HG03457 (cell line): Measurements from ENCODE around the gene SH3GL2.

ENCODE experiments used
- ATAC-seq: cut with Tn5 transposase; IDR thresholded peaks from one replicate; pipeline ENCODE4 v1.9.1; 2021; ENCODE audit warnings: moderate number of reproducible peaks; ENCODE audit not compliant: unreplicated experiment

The SH3GL2 gene

DNA sequence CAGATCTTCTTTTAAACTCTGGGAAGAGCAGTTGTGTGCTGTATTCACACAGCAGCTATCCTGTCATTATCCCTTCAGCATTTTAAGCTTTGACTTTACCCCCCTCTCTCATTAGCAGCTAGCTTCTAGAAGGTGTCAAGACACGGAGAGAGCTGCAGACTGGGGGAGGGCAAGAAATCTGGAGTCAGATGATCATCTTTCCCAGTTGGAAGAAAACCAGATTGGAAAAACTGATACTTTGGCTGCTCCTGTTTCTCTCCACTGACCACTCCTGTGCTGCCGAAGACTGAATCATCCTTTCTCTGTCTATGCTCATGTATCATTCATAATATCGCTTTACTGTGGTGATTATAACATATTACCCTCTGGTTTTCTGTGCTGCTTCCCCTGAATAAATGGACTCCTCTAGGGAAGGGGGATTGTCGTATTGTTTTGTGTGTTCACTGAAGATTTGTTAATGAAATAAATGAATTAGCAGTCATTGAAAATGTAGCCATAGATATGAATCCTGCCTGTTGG, 75.1 kb downstream of the SH3GL2 start:
- ATAC-seq: no peak

DNA sequence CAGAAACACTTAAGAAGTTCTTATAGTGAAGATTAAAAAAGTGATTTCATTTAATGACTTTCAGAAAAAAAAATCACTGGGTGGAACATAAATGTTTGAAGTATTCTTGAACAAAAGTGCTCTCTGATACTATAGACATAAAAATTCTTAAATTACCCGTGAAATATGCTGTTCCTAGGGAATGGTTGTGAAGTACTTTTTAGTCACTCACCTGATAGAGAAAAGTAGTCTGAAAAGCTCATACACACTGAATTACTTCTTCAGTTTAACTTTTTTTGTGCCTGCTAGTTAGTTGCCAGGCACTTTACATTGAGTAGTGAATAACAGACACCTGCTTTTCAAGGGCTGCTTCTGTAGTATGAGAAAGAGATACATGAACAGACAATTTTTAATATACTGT, 78.0 kb downstream of the SH3GL2 start:
- no peak for ATAC-seq

DNA sequence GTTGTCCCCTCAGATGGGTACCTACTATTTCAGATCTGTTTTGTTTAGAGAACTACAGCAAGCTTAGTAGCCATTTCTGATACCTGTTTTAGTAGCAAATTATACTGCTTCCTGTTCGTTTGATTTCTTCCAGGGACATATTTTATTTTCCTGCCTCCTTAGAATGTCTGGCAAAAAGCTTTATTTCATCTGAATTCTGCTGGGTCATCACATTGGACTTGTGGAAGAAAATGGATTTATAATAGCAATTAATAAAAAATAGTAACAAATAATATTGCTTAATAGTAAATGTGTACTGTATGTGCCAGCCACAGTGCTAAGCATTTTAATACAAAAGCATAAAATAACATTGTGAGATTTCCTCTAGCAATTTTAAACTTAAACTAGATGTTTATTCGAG, 79.4 kb downstream of the SH3GL2 start:
- ATAC-seq: no peak

DNA sequence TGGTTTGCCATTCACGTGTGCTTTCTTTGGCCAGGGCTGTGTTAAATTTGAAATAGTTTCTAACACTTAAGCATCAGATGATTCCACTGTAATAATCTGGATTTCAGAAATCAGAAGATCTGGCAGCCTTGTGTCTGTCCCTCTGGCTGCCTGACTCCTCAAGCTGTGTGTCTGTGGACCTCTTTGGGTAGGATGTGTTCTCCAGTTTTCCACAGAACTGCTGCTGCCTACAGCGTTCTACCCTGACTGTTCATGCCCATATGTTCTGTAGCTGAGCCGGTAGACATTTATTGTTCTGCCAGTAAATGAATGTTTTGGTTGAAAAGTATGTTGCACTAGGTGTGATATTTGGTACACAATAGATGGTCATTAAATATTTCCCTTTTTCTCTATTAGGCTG, 81.3 kb downstream of the SH3GL2 start:
- ATAC-seq: no peak

DNA sequence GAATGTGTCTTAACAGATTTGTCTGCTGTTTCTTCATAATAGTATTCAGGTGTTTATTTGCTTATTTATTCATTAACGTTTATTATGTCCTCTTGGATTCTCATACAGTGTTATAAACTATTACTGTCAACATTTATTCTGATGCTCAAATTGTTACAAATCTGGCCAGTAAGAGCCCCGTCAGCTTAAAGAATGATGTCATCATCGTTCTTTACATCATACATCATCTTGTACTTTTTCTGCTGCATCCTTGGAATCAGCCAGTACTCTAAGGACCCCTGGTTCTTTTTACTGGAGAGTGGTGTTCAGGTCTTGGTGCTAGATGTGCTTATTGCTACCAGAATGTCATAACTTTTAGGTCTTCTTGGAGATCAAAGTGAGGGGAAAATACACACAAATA, 86.6 kb downstream of the SH3GL2 start:
- no peak for ATAC-seq

DNA sequence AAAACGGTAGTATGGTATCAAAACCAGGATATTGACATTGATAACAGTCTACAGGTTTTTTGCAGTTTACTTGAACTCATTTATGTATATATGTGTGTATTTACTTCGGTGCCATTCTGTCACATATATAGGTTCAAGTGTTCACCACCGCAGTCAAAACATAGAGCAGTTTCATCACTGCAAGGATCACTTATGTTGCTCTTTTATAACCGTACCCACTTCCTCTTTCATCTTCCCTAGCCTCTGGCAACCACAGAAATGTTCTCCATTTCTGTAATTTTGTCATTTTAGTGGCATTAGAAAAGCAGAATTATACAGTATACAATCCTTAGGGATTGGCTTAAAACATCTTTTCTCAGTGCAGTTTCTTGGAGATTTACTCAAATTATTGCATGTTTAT, 90.3 kb downstream of the SH3GL2 start:
- ATAC-seq: no peak

DNA sequence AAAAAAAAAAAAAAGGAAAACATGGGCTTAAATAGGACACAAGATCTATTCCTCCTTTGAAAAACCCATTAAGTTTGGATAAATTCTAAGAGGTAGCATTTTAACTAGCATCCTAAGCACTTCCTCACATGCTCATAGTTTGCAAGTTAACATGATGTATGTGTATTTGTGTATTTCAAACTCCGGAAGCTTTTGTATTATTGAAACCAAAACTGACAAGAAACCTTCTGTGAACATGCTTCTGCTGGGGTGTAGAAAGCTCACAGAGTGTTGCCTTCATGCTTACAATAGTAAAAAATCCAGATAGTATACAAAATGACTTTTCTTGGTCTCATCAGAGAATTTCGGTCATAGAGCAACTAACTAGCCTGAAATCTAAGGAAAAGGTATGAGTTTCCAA, 103.8 kb downstream of the SH3GL2 start:
- no peak for ATAC-seq

DNA sequence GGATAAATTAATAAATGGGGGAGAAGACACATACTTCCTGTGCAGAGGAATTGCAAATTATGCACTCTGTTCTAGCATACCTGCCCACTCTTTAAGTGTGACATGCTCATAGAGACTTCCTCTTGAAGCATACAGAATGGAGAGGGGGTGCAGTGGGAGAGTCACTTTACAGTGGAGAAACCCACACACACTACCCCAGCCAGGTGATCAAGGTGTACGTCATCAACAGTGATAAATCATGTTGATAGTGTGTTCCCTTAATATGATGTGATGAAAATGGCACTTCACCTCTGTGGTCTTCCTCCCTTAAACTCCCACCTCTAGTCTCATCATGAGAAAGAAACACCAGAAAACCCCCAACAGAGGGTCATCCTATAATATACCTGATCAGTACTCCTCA, 110.0 kb downstream of the SH3GL2 start:
- ATAC-seq: no peak

DNA sequence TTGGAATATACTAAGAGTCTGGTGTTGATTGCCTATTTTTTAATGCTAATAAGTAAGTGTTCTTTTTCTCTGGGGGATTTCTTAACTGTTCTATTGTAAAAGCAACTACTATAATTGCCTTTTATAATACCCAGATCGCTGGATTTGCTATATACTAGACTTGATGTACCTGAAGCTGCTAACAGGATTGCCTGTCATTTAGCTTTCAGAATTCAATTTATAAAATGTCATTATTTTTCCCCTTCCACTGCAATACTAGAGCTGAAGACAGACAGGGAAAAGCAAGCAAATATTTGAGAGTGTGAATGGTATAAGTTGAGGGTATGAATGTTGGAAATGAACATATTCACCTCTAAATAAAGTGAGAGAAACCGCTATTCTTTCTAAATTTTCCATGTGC, 115.5 kb downstream of the SH3GL2 start:
- ATAC-seq: no peak

DNA sequence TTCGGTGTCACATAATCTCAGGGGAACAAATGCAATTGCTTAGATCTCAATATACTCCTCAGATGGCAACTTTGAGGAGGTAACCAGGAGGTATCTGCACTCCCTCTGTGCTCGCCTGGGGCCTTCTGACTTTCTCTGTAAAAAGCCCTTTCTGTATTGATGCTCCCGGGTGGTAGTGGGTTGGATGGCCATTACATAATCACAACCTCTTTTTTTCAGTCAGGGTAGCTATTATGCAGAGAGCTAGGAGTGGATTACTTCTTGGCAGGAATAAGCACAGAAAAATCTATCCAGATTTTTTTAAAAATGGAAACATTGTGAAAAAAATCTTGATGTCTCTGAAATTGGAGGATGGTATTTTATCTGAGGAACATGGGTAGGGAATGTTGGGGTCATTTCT, 116.6 kb downstream of the SH3GL2 start:
- ATAC-seq: no peak

DNA sequence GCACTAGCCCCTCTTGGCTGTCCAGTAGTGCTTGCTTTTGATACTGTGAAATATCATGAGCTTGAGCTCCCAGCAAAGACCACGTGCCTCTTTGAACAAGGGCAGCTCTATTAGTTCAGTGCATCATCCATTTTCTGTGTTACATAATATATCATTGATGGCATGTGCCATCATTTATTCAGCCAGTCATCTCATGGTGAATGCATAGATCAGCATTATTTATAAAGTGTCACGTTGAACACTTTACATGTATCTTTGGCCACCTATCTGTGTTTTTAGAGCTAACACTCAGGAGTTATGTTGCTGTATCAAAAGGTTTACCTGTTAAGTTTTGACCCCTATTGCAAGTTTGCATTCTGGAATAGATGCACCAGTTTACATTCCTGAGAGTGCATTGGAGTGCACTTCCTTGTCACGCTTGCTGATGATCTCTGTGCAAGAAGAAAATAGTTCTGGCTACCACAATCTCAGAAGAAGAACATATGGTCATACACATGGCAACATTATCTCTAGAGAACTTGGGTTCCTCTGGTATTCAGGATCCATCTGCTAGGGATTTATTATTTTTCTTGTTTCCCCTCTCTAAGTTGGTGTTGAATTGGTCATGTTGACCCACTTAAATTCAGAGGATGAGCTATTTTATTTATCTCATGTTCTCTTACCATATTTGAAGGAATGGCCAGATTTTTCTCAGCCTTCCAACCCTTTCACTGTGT, 120.9 kb downstream of the SH3GL2 start:
- ATAC-seq: no peak

DNA sequence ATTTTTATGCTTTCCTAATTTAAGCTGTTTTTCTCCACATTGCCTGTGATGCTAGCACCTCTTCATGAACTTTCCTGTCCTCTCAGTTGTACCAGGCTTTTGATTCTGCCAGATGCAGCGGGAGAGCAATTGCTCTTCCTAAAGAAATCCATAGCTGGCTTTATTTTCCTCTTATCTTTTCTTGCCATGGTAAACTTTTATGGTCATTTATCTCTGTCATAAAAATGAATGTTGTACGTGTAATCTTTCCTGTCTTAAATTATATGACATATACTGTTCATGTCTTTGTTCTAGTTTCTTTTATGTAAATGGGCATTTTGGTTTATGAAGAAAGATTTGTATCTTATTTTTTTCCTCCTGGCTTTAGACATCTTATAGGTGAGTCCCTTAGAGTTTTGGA, 127.5 kb downstream of the SH3GL2 start:
- no peak for ATAC-seq

DNA sequence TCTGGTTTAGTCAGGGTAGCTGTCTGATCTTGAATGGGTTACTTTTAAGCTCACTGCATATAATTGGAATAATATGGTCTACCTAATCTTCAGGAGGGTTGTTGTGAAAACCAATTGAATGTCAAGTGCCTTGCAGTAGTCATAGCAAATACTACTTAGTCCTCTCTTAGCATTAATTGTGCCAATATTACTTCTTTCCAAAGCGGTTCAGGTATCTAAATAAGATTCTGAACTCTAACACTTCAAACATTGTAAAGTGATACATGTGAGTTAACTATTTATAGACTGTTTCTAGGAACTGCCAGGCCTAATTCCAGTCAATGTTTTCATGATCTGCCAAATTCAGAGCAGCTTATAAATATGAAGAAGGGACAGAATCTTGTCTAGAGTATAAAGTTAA, 140.2 kb downstream of the SH3GL2 start:
- ATAC-seq: no peak

DNA sequence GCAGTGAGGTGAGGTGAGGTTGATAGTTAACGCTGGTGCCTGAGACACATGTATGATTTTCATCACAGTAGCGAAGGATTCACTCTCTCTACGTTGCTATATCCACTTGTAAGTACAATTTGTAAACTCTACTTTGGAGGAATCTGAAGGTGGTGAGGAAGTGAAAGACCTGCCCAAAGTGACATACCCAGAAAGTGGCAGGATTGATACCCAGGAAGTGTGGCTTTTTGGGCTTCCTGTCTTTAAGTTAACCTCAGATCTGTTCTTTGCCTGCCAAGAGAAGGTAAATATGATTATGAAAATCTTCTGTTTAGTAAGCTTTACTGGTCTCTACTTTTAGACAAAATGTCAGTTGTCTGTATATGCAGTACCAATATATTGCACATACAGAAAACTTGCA, 143.1 kb downstream of the SH3GL2 start:
- ATAC-seq: no peak

DNA sequence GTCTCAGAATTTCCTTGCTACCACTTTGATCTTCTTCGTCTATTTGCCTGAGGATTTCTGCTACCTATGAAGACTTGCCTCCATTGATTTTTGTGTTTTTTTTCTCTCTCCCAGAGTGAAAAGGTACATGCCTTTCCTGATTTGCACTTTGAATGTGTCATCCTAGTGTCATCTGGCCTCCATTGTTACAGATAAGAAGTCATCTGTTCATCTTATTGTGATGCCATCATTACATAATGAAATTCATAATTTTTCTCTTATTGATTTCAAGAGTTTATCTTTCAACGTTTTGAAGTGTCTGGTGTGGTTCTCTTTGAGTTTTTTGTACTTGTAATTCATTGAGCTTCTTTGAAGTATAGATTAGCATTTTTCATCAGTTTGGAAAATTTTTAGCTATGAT, 144.8 kb downstream of the SH3GL2 start:
- ATAC-seq: no peak

DNA sequence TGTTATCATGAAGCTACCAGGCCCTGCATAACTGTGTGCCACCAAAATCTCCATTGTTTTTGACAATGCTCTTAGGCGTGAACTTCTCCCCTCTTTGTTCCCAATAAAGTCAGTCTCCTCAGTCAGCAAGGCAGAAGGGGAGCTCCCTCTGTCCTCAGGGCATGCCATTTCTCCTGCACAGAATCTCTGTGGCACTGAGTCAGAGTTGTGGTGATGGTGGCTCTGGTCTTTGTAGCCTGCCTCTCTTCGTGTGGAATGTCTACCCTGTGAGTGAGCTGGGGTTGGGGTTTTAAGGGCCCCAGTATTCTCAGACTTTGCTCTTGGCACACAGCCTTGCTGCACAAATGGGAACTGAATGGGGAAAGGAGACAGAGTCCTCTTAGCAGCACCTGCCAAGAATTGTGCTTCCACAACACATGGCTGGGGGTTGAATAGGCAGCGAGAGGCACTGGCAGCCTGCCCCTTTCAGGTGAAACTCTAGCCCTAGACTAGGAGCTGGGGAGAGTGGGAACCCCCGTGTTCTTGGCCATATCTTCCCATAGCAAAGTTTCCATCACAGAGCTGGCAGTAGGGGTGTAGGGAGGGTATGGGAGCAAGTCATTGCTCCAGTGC, 146.6 kb downstream of the SH3GL2 start:
- ATAC-seq: no peak

DNA sequence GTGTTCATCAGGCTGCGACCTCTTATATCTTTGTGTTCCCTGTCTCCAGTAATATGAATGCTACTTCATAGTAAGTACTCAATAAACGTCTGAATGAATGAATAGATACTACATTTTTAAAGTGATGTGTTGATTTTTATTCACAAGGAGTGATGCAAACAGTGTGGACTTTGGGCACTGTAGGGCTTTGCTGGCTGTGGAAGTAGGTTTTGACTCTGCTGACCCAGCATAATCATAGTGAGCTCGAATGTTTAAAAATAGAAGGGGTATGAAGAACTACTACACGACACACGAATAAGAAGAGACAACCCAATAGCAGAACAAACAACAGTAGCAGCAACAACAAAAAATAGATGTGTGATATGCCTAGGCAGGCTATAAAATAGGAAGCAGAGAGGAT, 147.4 kb downstream of the SH3GL2 start:
- no peak for ATAC-seq

DNA sequence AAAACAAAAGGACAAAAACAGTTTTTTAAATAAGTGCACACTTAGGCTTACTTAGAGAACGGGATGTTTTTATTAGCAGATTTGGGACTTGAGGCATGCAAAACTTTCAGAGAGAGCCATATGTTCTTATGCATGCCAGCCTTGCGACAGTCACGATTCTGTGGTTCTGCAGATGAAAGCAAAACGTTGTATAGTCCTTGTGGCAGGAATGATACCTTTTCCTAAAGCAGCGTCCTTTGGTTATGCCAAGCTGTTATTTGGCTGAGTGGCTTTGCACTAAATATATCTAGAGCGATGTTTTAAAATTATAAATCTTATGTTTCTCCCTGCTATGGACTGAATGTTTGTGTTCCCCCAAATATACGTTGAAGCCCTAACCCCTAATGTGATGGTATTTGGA, 152.0 kb downstream of the SH3GL2 start:
- no peak for ATAC-seq

DNA sequence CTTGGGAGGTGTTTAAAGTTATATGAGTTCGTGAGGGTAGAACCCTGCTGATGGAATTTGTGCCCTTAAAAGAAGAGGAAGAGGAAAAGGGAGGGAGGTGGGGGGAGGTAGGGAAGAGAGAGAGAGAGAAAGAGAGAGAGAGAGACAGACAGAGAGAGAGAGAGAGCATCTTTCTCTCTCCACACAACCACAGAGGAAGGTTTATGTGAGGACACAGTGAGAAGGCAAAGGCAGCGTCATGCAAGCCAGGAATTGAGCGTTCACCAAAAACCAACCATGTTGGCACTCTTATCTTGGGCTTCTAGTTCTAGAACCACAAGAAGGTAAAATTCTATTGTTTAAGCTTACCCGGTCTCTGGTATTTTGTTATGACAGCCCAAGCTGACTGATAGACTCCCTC, 152.4 kb downstream of the SH3GL2 start:
- no peak for ATAC-seq

DNA sequence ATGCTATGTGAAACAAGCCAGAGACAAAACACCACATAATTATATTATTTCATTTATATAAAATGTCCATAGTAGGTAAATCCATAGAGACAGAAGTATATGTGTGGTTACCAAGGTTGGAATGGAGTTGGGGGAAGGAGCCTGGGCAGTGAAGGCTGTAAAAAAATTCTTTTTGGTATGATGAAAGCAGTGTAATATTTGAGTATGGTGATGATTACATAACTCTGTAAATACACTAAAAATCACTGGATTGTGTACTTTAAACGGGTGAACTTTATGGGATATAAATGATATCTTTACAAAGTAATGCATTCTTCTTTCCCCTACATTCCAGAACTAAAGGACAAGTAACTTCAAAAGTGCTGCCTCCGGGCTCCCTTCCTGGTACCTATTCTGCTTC, 155.8 kb downstream of the SH3GL2 start:
- ATAC-seq: no peak

DNA sequence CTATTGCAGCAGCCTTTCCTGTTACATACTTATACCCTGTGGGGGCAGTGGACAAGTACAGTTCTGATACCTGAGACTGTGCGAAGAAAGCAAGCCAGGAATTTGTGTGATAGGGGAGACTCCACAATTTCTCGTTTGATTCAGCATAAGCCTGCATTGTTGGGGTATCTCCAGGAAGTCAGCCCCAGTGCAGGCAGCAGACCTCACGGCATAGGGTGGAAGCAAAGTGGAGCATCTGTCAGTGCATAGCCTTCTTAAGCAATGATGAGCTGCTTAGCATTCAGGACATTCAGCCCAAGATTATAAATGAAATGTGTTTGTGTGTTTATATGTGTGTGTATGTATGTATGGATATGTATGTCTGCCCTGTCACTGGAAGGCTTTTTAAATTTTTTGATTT, 157.0 kb downstream of the SH3GL2 start:
- no peak for ATAC-seq

DNA sequence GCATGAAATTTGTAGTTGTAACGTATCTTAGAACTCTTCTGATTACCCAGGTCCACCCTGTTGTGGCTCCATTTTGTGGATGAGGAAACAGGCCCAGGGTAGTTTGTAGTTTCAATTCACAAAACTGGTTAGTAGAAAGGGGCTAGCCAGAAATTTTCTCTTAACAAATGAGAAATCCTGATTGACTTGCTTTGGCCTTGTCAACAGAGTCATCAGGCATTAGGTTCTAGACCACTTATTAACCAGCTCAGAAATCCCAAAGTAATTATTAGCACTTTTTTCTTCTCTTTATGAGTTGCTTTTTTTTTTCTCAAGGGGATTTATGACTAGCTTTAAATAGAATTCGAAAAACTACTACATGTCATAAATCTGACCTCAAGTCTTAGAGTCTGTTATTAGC, 160.2 kb downstream of the SH3GL2 start:
- ATAC-seq: no peak

DNA sequence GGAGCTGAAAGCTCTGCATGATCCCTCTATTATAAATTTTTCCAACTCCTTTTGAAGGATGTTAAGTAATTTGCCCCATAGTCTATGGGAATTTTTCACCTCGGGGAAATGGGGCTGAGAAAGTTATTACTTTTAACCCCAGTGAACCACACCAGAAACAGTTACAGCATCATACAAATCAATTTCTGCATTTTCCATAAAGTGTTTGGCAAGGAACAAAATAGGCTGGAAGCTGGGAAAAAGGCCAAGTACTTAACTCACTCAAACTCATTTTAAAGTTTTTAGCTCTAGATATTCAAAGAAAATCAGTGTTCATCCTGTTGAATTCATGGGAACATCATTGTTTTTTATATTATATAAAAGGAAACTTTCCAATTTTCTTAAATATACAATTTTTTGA, 160.9 kb downstream of the SH3GL2 start:
- ATAC-seq: no peak
